HG02840 (cell line): Measurements from ENCODE around the gene CCDC85C.

Experiments used
- ATAC-seq: cut with Tn5 transposase; IDR thresholded peaks from one replicate; pipeline ENCODE4 v1.9.1; 2021; ENCODE audit warnings: mild to moderate bottlenecking, moderate library complexity, moderate number of reproducible peaks; ENCODE audit not compliant: unreplicated experiment, low FRiP score

CCDC85C gene

GRCh38 chr14:99562856-99563748, 40.9 kb downstream of the CCDC85C start:
- no peak for ATAC-seq

GRCh38 chr14:99561864-99562263, 42.1 kb downstream of the CCDC85C start:
- ATAC-seq = no peak

GRCh38 chr14:99560922-99561683, 42.9 kb downstream of the CCDC85C start:
- ATAC-seq = no peak

GRCh38 chr14:99560403-99560802, 43.6 kb downstream of the CCDC85C start:
- no peak for ATAC-seq

GRCh38 chr14:99559286-99559990, 44.6 kb downstream of the CCDC85C start:
- no peak for ATAC-seq

GRCh38 chr14:99556134-99556791, 47.7 kb downstream of the CCDC85C start:
- ATAC-seq = no peak

- ATAC-seq = no peak
Measured at GRCh38 chr14:99554757-99555531, 49.1 kb downstream of the CCDC85C start.

GRCh38 chr14:99554184-99554583, 49.8 kb downstream of the CCDC85C start:
- no peak for ATAC-seq

- ATAC-seq = no peak
Measured at GRCh38 chr14:99552572-99553216, 51.3 kb downstream of the CCDC85C start.

GRCh38 chr14:99552021-99552553, 51.9 kb downstream of the CCDC85C start:
- ATAC-seq = no peak

- ATAC-seq = no peak
Measured at GRCh38 chr14:99551034-99551922, 52.7 kb downstream of the CCDC85C start.

GRCh38 chr14:99550387-99550992, 53.5 kb downstream of the CCDC85C start:
- ATAC-seq = no peak

GRCh38 chr14:99549684-99550083, 54.3 kb downstream of the CCDC85C start:
- ATAC-seq = no peak

GRCh38 chr14:99548871-99549515, 55.0 kb downstream of the CCDC85C start:
- no peak for ATAC-seq

- ATAC-seq = no peak
Measured at GRCh38 chr14:99548255-99548654, 55.8 kb downstream of the CCDC85C start.

GRCh38 chr14:99546234-99546879, 57.6 kb downstream of the CCDC85C start:
- ATAC-seq = no peak

- ATAC-seq = no peak
Measured at GRCh38 chr14:99545586-99545985, 58.4 kb downstream of the CCDC85C start.
